Epithelial cell of proximal tubule (primary cell): ENCODE data around the gene DGKB. TPM values are rescaled to one million over a fixed set of nuclear protein-coding genes. Genes with fewer than 3 reads are reported as not detected.

Experiments used
- DNase-seq: peaks from one replicate; pipeline ENCODE4 v3.0.0-alpha.2; 2011; ENCODE audit warnings: low read depth
- H3K4me3 ChIP-seq: 2 replicates; pipeline ENCODE4 v1.5.1; 2011; ENCODE audit warnings: low read depth, mild to moderate bottlenecking, low read length
- total RNA-seq: library from RNA; depleted of rRNA; stranded (reverse); fragments of >200 nt; gene quantifications from 2 replicates; pipeline ENCODE4 v1.2.3, GENCODE V29; 2015
- TF ChIP-seq, protein P1 (sequence below): conservative IDR thresholded peaks from 2 replicates; pipeline ENCODE4 v1.5.1; 2012; ENCODE audit warnings: low read depth, mild to moderate bottlenecking, low read length

Gene DGKB
- total RNA-seq, 1 donor from 2014 or later, result 0.69 TPM

GRCh38 chr7:14760730-14761478 is 141.6 kb downstream of the DGKB start:
- H3K4me3 ChIP-seq, result no peak overlapping the region
- TF ChIP-seq, protein P1, sequence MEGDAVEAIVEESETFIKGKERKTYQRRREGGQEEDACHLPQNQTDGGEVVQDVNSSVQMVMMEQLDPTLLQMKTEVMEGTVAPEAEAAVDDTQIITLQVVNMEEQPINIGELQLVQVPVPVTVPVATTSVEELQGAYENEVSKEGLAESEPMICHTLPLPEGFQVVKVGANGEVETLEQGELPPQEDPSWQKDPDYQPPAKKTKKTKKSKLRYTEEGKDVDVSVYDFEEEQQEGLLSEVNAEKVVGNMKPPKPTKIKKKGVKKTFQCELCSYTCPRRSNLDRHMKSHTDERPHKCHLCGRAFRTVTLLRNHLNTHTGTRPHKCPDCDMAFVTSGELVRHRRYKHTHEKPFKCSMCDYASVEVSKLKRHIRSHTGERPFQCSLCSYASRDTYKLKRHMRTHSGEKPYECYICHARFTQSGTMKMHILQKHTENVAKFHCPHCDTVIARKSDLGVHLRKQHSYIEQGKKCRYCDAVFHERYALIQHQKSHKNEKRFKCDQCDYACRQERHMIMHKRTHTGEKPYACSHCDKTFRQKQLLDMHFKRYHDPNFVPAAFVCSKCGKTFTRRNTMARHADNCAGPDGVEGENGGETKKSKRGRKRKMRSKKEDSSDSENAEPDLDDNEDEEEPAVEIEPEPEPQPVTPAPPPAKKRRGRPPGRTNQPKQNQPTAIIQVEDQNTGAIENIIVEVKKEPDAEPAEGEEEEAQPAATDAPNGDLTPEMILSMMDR, result no peak
- DNase-seq, result no peak

- TF ChIP-seq, protein P1, result no peak
- no peak for DNase-seq
- no peak overlapping the region for H3K4me3 ChIP-seq
Measured at GRCh38 chr7:14759785-14760184, 142.8 kb downstream of the DGKB start.

- no peak for DNase-seq
Measured at GRCh38 chr7:14754631-14755030, 147.9 kb downstream of the DGKB start.

GRCh38 chr7:14752301-14752700 is 150.2 kb downstream of the DGKB start:
- H3K4me3 ChIP-seq, result no peak overlapping the region
- DNase-seq, result no peak
- TF ChIP-seq, protein P1, result no peak

More at GRCh38 chr7:14754631-14755030, 147.9 kb downstream of the DGKB start:
- no peak overlapping the region for H3K4me3 ChIP-seq
- TF ChIP-seq, protein P1, result no peak

DNA sequence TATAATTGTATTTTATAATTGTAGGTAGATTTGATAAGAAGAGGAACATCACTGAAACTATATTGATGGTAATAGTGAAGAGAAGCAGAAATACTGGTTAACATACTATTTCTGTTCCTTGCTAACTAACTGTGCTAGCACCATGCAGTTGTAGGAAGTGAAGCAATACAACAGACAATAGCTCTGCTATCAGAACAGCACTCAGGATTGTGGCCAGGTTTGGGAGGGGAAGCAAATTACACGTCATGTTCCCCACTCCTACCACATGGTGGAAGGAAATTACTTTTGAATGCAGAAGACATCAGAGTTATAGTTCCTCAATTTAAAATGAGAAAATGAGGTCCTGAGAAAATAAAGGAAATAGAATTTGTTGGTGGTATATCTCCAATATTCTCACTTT is 151.1 kb downstream of the DGKB start:
- TF ChIP-seq, protein P1, result no peak
- no peak overlapping the region for H3K4me3 ChIP-seq
- DNase-seq, result no peak

GRCh38 chr7:14748461-14748860 is 154.1 kb downstream of the DGKB start:
- TF ChIP-seq, protein P1, result no peak
- no peak overlapping the region for H3K4me3 ChIP-seq
- DNase-seq, result no peak

DNA sequence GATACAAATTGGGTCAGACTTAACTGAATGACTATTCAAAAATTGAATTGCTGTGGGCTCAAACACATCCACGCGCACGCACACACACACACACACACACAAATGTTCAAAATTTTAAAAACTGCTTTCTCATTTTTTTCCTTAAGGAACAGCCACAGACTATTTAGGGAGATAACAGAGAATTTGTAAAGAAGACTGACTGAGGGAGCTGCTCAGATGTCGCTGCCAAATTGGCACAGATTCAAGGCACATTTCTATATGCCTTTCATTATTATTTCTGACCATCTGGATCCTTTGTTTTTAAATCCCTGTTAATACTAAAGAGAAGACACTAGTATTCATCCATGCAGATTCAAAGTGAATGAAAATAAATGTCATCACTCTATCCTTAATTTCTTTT is 154.8 kb downstream of the DGKB start:
- TF ChIP-seq, protein P1, result no peak
- no peak for DNase-seq
- H3K4me3 ChIP-seq, result no peak overlapping the region
